ENCODE measurements around the gene IGF2.

Gene IGF2

GRCh38 chr11:2122222-2122906 lies 16.8 kb downstream of the IGF2 start:
- no peak for DNase-seq

DNA sequence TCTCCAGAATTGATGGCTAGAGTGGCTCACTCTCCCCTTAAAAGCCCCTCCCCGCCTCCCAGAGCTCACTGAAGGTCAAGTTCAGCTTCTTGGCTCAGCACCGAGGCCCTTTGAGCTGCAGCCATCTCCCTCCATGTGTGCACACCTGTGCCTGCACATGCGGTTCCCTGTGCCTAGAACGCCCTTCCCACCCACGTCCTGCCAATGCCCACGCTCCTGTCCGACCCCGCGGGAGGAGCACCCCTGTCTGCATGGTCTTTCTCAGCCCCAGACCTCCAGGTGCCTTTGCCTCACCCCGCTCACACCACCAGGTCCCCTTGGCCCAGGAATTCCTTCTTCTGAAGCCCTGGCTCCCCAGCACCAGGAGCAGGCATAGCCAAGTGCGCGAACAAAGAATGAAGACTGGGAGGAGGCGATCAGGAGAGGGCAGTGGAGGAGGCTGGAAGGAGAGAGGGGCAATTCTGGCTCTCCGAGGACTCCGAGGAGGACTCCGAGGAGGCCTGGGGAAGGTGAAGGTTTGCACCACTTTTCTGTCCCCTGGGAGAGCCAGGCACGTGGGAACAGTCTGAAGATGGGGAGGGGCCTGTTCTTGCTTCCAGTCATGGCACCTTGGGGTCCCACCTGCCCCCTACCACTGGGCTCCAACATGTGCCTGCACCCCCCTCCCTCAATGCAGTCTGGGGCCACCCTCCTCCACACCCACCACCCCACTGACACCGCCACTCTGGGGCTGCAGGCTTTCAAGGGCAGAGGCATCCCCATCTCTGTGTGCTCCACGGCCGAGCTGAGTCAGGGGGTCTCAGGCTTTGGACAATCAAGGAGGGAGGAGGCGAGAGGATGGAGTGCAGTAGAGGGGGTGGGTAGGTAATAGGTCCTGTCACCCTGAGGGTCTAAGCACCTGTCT lies 17.7 kb downstream of the IGF2 start:
- DNase-seq: no peak

DNA sequence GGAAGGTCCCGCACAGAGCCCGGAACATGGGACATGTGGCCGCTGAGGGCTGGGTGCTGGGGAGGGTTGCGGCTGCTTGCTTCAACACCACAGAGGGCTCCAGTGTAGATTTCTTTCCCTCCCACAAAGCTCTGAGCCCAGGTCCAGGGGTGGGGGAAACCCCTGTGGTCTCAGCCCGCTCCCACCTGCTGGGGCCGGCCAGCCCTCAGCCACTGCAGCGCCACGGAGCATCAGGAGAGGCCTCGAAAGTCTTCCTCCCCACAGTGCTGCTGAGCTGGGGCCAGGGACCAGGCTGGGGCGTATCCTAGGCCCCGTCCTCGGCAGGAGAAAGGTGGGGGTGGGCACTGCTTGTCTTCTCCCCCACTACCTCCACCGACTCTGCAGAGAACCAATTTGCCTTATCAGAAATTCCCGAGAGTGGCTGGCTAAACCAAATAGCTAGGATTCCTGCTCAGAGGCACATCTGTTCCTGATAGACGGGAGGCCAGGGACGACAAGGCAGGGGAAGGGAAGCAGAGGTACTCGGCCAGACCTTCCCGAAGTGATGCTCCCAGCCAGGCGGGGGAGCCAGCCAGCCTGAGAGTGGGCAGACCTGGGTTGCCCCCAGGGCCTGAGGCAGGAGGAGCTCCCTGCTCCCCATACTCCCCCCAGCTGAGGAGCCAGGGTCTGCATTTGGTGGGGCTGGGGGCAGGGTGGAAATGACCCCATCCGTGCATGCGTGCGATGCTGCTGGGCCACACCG lies 18.7 kb downstream of the IGF2 start:
- no peak for DNase-seq

- DNase-seq: no peak
Observed at GRCh38 chr11:2118677-2119076, 20.5 kb downstream of the IGF2 start.

DNA sequence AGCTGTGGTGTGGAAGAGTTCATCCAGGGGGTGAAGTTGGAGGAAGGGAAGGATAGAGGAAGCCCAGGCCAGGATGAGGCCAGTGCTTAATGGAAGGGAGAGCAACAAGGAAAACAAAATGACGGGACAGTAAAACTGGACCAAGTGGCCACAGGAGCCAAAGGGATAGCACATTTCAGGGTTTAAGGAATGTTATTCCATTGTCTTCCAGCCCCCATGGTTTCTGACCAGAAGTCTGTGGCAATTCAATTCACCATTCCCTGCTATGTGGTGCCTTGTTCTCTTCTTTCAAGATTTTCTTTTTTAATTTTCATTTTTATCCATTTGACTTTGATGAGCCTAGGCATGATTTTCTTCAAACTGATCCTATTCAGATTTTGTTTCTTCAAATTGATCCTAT lies 22.5 kb downstream of the IGF2 start:
- DNase-seq: no peak

DNA sequence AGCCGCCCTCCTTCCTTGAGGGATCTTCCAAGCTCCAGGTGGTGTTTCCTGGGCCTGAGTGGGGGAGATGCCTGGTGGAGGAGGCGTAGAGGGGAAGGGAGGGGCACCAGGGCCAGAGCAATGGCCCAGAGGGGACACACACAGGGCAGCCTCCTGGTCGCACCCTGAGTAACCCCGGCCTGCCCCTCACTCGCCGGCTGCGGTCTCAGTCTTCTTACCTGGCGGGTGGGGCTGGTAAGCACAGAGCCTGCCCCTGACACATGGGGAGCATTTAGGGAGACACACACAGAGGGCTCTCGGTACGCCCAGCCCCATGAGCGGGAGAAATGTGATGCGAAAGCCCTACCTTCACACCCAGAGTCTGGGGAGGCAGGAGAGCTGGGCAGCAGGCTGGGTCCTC lies 23.9 kb downstream of the IGF2 start:
- no peak for DNase-seq

- no peak for DNase-seq
Observed at GRCh38 chr11:2114430-2115241, 24.6 kb downstream of the IGF2 start.

GRCh38 chr11:2113776-2114175 lies 25.4 kb downstream of the IGF2 start:
- no peak for DNase-seq

- no peak for DNase-seq
Observed at GRCh38 chr11:2110521-2110920, 28.7 kb downstream of the IGF2 start.

DNA sequence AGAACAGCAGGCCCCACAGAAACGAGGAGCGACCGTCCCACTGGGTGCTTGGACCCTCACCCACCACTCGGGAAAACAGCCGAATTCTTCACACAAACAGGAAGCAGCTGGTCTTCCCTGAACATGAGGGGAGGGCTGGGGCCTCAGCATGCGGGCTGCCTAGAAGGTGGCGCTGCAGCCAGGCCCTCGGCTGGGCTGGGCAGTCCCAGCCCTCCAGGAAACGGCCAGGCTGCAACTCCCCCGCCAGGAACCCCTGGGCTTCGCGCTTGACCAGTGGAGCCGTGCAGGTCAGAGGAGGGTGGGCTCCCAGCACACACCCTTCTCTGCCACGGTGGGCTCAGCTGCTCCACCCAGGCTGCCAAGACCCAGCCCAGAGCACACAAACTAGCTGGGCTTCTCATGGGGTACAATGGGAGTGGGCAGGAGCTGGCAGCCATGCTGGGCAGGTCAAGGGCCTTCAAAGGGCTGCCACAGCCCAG lies 29.6 kb downstream of the IGF2 start:
- DNase-seq: no peak

- no peak for DNase-seq
Observed at GRCh38 chr11:2108675-2109491, 30.3 kb downstream of the IGF2 start.

- DNase-seq: no peak
Observed at GRCh38 chr11:2107941-2108630, 31.1 kb downstream of the IGF2 start.

DNA sequence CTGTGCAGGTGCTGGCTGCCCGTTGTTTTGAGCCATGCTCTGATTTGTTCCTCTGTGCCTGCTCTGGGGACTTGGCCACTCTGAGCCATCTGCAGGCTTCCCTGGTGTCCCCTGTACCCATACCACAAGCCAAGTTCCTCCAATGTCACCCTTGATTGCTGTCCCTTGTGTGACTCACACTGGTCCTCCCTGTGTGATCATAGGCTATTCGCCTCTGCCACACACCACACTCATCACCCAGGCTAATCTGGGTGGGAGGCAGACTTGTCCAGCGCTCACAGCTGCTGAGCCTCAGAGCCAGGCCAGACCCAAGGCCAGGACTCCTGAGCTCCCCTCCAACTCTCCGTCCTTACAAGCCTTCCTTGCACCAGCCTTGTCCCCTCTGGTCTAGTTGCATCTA lies 31.7 kb downstream of the IGF2 start:
- no peak for DNase-seq

DNA sequence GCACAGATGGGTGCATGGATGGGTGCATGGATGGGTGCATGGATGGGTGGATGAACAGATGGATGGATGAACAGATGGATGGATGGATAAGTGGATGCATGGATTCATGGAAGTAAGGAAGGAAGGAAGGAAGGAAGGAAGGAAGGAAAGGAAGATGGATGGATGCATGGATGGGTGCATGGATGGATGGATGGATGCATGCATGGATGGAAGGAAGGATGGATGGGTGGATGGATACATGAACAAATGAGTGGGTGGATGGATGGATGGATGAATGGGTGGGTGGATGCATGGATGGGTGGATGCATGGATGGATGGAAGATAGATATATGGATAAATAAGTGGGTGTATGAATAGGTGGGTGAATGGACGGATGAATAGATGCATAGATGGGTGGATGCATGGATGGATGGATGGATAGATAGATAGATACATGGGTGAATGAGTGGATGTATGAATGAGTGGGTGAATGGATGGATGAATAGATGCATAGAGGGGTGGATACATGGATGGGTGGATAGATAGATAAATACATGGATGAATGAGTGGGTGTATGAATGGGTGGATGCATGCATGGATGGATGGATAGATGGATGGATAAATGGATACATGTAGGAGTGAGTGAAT lies 32.5 kb downstream of the IGF2 start:
- no peak for DNase-seq

DNA sequence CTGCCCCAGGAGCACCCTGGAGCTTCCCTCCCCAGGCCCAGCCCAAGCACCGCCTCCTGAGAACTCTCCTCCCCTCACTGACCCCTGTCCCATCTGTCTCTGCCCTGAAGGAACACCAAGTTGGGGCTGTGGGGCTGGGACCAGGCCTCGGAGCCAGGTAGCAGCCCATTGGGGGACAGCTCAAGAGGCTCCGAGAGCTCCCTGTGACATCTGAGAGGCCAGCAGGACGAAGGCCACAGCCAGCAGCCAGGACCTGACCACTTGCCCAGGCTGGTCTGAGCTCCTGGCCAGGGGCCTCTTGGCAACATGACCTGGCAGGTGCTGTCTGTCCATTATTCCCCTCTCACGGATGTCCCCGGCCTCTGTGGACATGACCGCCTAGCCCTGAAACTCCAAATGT lies 33.7 kb downstream of the IGF2 start:
- no peak for DNase-seq

GRCh38 chr11:2104524-2105440 lies 34.4 kb downstream of the IGF2 start:
- no peak for DNase-seq

- no peak for DNase-seq
Observed at GRCh38 chr11:2103668-2104523, 35.3 kb downstream of the IGF2 start.

GRCh38 chr11:2102883-2103213 lies 36.3 kb downstream of the IGF2 start:
- DNase-seq: no peak
